Measurements from ENCODE around the gene TXNRD1.
A peak's percentile ranks its signal among the peaks of the same experiment; 100 is the strongest.
"Not testable (repeated sequence)": the region's sequence is repeated elsewhere in the genome, so short reads cannot be mapped to it uniquely, and the experiment has no call there.

The TXNRD1 gene

GRCh38 chr12:104190641-104191176 is 24.9 kb upstream of the TXNRD1 start:
- DNase-seq (ENCODE audit: low read depth, low spot score), result no peak

GRCh38 chr12:104197264-104197663 is 18.3 kb upstream of the TXNRD1 start:
- DNase-seq (ENCODE audit: low read depth, low spot score), result no peak

GRCh38 chr12:104199964-104200363 is 15.6 kb upstream of the TXNRD1 start:
- DNase-seq (ENCODE audit: low read depth, low spot score), result no peak

- DNase-seq (ENCODE audit: low read depth, low spot score), result peak; percentile 33
These were observed 14.2 kb upstream of the TXNRD1 start for GRCh38 chr12:104201238-104202001.

GRCh38 chr12:104204690-104205480 is 10.7 kb upstream of the TXNRD1 start:
- DNase-seq (ENCODE audit: low read depth, low spot score), result no peak

- no peak for DNase-seq (ENCODE audit: low read depth, low spot score)
These were observed 8.0 kb upstream of the TXNRD1 start for GRCh38 chr12:104207416-104208205.

- DNase-seq (ENCODE audit: low read depth, low spot score), result no peak
These were observed 3.1 kb upstream of the TXNRD1 start for GRCh38 chr12:104212516-104212915.

GRCh38 chr12:104213952-104214351 is 1.6 kb upstream of the TXNRD1 start:
- DNase-seq (ENCODE audit: low read depth, low spot score), result no peak

- DNase-seq (ENCODE audit: low read depth, low spot score), result no peak
These were observed 944 bp downstream of the TXNRD1 start for GRCh38 chr12:104216521-104216924.

- DNase-seq (ENCODE audit: low read depth, low spot score), result not testable (repeated sequence)
These were observed 2.9 kb downstream of the TXNRD1 start for GRCh38 chr12:104218506-104218905.

- no peak for DNase-seq (ENCODE audit: low read depth, low spot score)
These were observed 3.4 kb downstream of the TXNRD1 start for GRCh38 chr12:104218935-104219334.

GRCh38 chr12:104219361-104219892 is 3.8 kb downstream of the TXNRD1 start:
- no peak for DNase-seq (ENCODE audit: low read depth, low spot score)

GRCh38 chr12:104219908-104220404 is 4.4 kb downstream of the TXNRD1 start:
- peak; percentile 19 for DNase-seq (ENCODE audit: low read depth, low spot score)

GRCh38 chr12:104220931-104221330 is 5.4 kb downstream of the TXNRD1 start:
- no peak for DNase-seq (ENCODE audit: low read depth, low spot score)

- no peak for DNase-seq (ENCODE audit: low read depth, low spot score)
These were observed 7.4 kb downstream of the TXNRD1 start for GRCh38 chr12:104222976-104223375.

GRCh38 chr12:104223712-104224111 is 8.1 kb downstream of the TXNRD1 start:
- DNase-seq (ENCODE audit: low read depth, low spot score), result no peak

- DNase-seq (ENCODE audit: low read depth, low spot score), result no peak
These were observed 11.1 kb downstream of the TXNRD1 start for GRCh38 chr12:104226672-104227071.

- no peak for DNase-seq (ENCODE audit: low read depth, low spot score)
These were observed 14.9 kb downstream of the TXNRD1 start for GRCh38 chr12:104230304-104231095.

GRCh38 chr12:104232609-104233280 is 17.2 kb downstream of the TXNRD1 start:
- no peak for DNase-seq (ENCODE audit: low read depth, low spot score)

GRCh38 chr12:104234926-104235499 is 19.4 kb downstream of the TXNRD1 start:
- DNase-seq (ENCODE audit: low read depth, low spot score), result no peak
